Stimulated activated CD8-positive, alpha-beta memory T cell treated with anti-CD3 and anti-CD28 coated beads, Interleukin-15, amount 100 ng/mL, for 24 hours (primary cell): Measurements from ENCODE around the gene GAN.

Experiments used
- DNase-seq: peaks from one replicate; pipeline ENCODE4 v3.0.0-alpha.2; 2020; ENCODE audit warnings: low read depth

GAN gene

GRCh38 chr16:81353895-81354294, 39.1 kb downstream of the GAN start:
- no peak for DNase-seq

GRCh38 chr16:81357711-81358260, 43.0 kb downstream of the GAN start:
- DNase-seq, result no peak

GRCh38 chr16:81358860-81359259, 44.1 kb downstream of the GAN start:
- no peak for DNase-seq

- no peak for DNase-seq
Measured at GRCh38 chr16:81360135-81360534, 45.4 kb downstream of the GAN start.

GRCh38 chr16:81365731-81366130, 51.0 kb downstream of the GAN start:
- no peak for DNase-seq

- no peak for DNase-seq
Measured at GRCh38 chr16:81366316-81366932, 51.7 kb downstream of the GAN start.

GRCh38 chr16:81367821-81368220, 53.1 kb downstream of the GAN start:
- no peak for DNase-seq

- no peak for DNase-seq
Measured at GRCh38 chr16:81369888-81370504, 55.2 kb downstream of the GAN start.

- DNase-seq, result no peak
Measured at GRCh38 chr16:81371106-81371505, 56.3 kb downstream of the GAN start.

GRCh38 chr16:81374550-81374949, 59.8 kb downstream of the GAN start:
- DNase-seq, result no peak

GRCh38 chr16:81376880-81377279, 62.1 kb downstream of the GAN start:
- DNase-seq, result no peak

- no peak for DNase-seq
Measured at GRCh38 chr16:81378049-81378448, 63.3 kb downstream of the GAN start.

GRCh38 chr16:81380932-81381331, 66.2 kb downstream of the GAN start:
- DNase-seq, result no peak

- DNase-seq, result no peak
Measured at GRCh38 chr16:81384006-81384405, 69.2 kb downstream of the GAN start.

- DNase-seq, result no peak
Measured at GRCh38 chr16:81385031-81385756, 70.4 kb downstream of the GAN start.

- no peak for DNase-seq
Measured at GRCh38 chr16:81388357-81388756, 73.6 kb downstream of the GAN start.

GRCh38 chr16:81390840-81391239, 76.1 kb downstream of the GAN start:
- DNase-seq, result no peak

GRCh38 chr16:81392011-81392410, 77.2 kb downstream of the GAN start:
- DNase-seq, result no peak

- no peak for DNase-seq
Measured at GRCh38 chr16:81394416-81394815, 79.7 kb downstream of the GAN start.

GRCh38 chr16:81394966-81395655, 80.3 kb downstream of the GAN start:
- DNase-seq, result no peak

GRCh38 chr16:81397058-81397878, 82.5 kb downstream of the GAN start:
- no peak for DNase-seq
